ENCODE data around the gene USP2.

USP2 gene

GRCh38 chr11:119359365-119360214, 21.9 kb downstream of the USP2 start:
- Histone ChIP-seq H4K20me1 (ENCODE audit: insufficient read depth, low read length) (peaks cover 4% of the 10 kb centered on the region; the same call in 1 of the 2 replicates), H3K36me3 (ENCODE audit: insufficient read depth, low read length) (no peaks in the 10 kb centered on the region), H3K79me2 (ENCODE audit: insufficient read depth, low read length) (no peaks in the 10 kb centered on the region), H2AFZ (ENCODE audit: low read depth, low read length) (no peak overlapping the region), H3K4me3 (ENCODE audit: low read depth in 1 of 2, low read length in 2 of 2) (no peak overlapping the region), H3K9me3 (ENCODE audit: insufficient read depth, low read length, severe bottlenecking) (no peaks in the 10 kb centered on the region), H3K4me1 (ENCODE audit: insufficient read depth, low read length) (peaks cover 8% of the 10 kb centered on the region; the same call in 1 of the 2 replicates), H3K9ac (ENCODE audit: low read depth, low read length) (no peak overlapping the region), H3K27me3 (ENCODE audit: insufficient read depth, low read length, poor library complexity) (peaks cover 38% of the 10 kb centered on the region), H3K4me2 (ENCODE audit: insufficient read depth, low read length) (no peak overlapping the region), H3K27ac (ENCODE audit: low read length) (no peak overlapping the region)
- no peak for TF ChIP-seq CTCF (IDR thresholded peaks at IDR 0.05; ENCODE audit: borderline replicate concordance, extremely low read depth, low read length, poor library complexity, severe bottlenecking)
- no peak for TF ChIP-seq EZH2 (IDR thresholded peaks at IDR 0.05; ENCODE audit: borderline replicate concordance, low read depth, low read length, severe bottlenecking)
- no peak for ATAC-seq (ENCODE audit: insufficient read depth, low read depth)
- DNase-seq: no peak

GRCh38 chr11:119357074-119357473, 24.4 kb downstream of the USP2 start:
- Histone ChIP-seq H3K27ac (ENCODE audit: low read length) (no peak overlapping the region), H3K79me2 (ENCODE audit: insufficient read depth, low read length) (no peaks in the 10 kb centered on the region), H3K9me3 (ENCODE audit: insufficient read depth, low read length, severe bottlenecking) (no peaks in the 10 kb centered on the region), H2AFZ (ENCODE audit: low read depth, low read length) (no peak overlapping the region), H3K9ac (ENCODE audit: low read depth, low read length) (no peak overlapping the region), H3K36me3 (ENCODE audit: insufficient read depth, low read length) (no peaks in the 10 kb centered on the region), H4K20me1 (ENCODE audit: insufficient read depth, low read length) (peaks cover 4% of the 10 kb centered on the region; the same call in 1 of the 2 replicates), H3K27me3 (ENCODE audit: insufficient read depth, low read length, poor library complexity) (peaks cover 40% of the 10 kb centered on the region), H3K4me3 (ENCODE audit: low read depth in 1 of 2, low read length in 2 of 2) (no peak overlapping the region), H3K4me1 (ENCODE audit: insufficient read depth, low read length) (peaks cover 8% of the 10 kb centered on the region; the same call in 1 of the 2 replicates), H3K4me2 (ENCODE audit: insufficient read depth, low read length) (peak overlapping the region; percentile 83)
- TF ChIP-seq CTCF (IDR thresholded peaks at IDR 0.05; ENCODE audit: borderline replicate concordance, extremely low read depth, low read length, poor library complexity, severe bottlenecking): no peak
- TF ChIP-seq EZH2 (IDR thresholded peaks at IDR 0.05; ENCODE audit: borderline replicate concordance, low read depth, low read length, severe bottlenecking): no peak
- no peak for DNase-seq
- ATAC-seq (ENCODE audit: insufficient read depth, low read depth): peak; percentile 4; the same call in 1 of the 3 replicates

- TF ChIP-seq EZH2 (IDR thresholded peaks at IDR 0.05; ENCODE audit: borderline replicate concordance, low read depth, low read length, severe bottlenecking): peak; percentile 85
- TF ChIP-seq CTCF (IDR thresholded peaks at IDR 0.05; ENCODE audit: borderline replicate concordance, extremely low read depth, low read length, poor library complexity, severe bottlenecking): peak; percentile 85
- H3K27ac ChIP-seq (ENCODE audit: low read length): no peak overlapping the region; the same call in 1 of the 2 replicates
- H4K20me1 ChIP-seq (ENCODE audit: insufficient read depth, low read length): peaks cover 4% of the 10 kb centered on the region; the same call in 1 of the 2 replicates
- no peaks in the 10 kb centered on the region for H3K36me3 ChIP-seq (ENCODE audit: insufficient read depth, low read length)
- H3K79me2 ChIP-seq (ENCODE audit: insufficient read depth, low read length): no peaks in the 10 kb centered on the region
- no peaks in the 10 kb centered on the region for H3K9me3 ChIP-seq (ENCODE audit: insufficient read depth, low read length, severe bottlenecking)
- peak overlapping the region; percentile 83 for H3K4me2 ChIP-seq (ENCODE audit: insufficient read depth, low read length)
- H3K27me3 ChIP-seq (ENCODE audit: insufficient read depth, low read length, poor library complexity): peaks cover 40% of the 10 kb centered on the region
- peak overlapping the region; percentile 52 for H3K9ac ChIP-seq (ENCODE audit: low read depth, low read length)
- H3K4me3 ChIP-seq (ENCODE audit: low read depth in 1 of 2, low read length in 2 of 2): peak overlapping the region in 1 of 2 experiments; percentile 57; a peak in 3 of 4 replicates
- H2AFZ ChIP-seq (ENCODE audit: low read depth, low read length): peak overlapping the region; percentile 85
- DNase-seq (peak; percentile 68), ATAC-seq (ENCODE audit: insufficient read depth, low read depth) (peak; percentile 86)
- peaks cover 8% of the 10 kb centered on the region; the same call in 1 of the 2 replicates for H3K4me1 ChIP-seq (ENCODE audit: insufficient read depth, low read length)
These were observed 25.0 kb downstream of the USP2 start for GRCh38 chr11:119356349-119357031.
